ENCODE measurements around the gene ATRIP. TPM values are rescaled to one million over a fixed set of nuclear protein-coding genes. Genes with fewer than 3 reads are reported as not detected.

ATRIP gene
- total and polyA plus RNA-seq, 10 of the 15 experiments (the other 5 are each of a cell fraction or from before 2014, with no cell fraction given), result 1.4 to 16.0 (median 10.1) TPM

GRCh38 chr3:48469046-48469915, 22.7 kb downstream of the ATRIP start:
- ATAC-seq, result no peak
- POLR2A ChIA-PET, result interaction anchor here (0.6 to 10.0 kb wide), 6 partner anchors 13 to 908 kb away, joined by 3 to 91 read pairs (median 4); partner anchors contain the start of genes ATRIP, CCDC51, PFKFB4 and TMA7
- Histone ChIP-seq H3K9me3 (replicated peaks; ENCODE audit: control insufficient read depth, insufficient read depth, low read length) (no peaks in the 10 kb centered on the region), H4K20me1 (ENCODE audit: control insufficient read depth, insufficient read depth) (no peaks in the 10 kb centered on the region), H2AFZ (ENCODE audit: control insufficient read depth, low read depth, low read length) (no peak overlapping the region), H3K36me3 (ENCODE audit: control insufficient read depth in 2 of 2, insufficient read depth in 2 of 2, low read length in 1 of 2) (peaks cover 9 to 12% of the 10 kb centered on the region in 2 experiments; a peak in 3 of 4 replicates), H3K4me2 (ENCODE audit: control insufficient read depth, insufficient read depth) (peak overlapping the region; percentile 100), H3K4me3 (0 out of 2 replicates have a peak overlapping the region, but pooled peaks have one; percentile 34), H3K27ac (ENCODE audit: control insufficient read depth, insufficient read depth) (0 out of 2 replicates have a peak overlapping the region, but pooled peaks have one; percentile 59), H3K27me3 (replicated peaks in 1 of 2; ENCODE audit: control insufficient read depth in 2 of 2, insufficient read depth in 2 of 2, low read length in 1 of 2) (no peaks in the 10 kb centered on the region), H3K9ac (ENCODE audit: control insufficient read depth, insufficient read depth, low read length) (peak overlapping the region; percentile 56; the same call in 1 of the 2 replicates), H3K4me1 (ENCODE audit: control insufficient read depth, insufficient read depth, low read length) (peaks cover 51% of the 10 kb centered on the region), H3K79me2 (ENCODE audit: control insufficient read depth, insufficient read depth, low read length) (peaks cover 68% of the 10 kb centered on the region)
- FAIRE-seq, result no peak
- DNase-seq (ENCODE audit: low read depth, low spot score), result no peak
- in situ Hi-C loops (cut with MboI), result no loop called here
- SMC1A ChIA-PET (ENCODE audit: uncharacterized antibody, unreplicated experiment), result interaction anchor here (0.6 to 4.2 kb wide), 7 partner anchors 33 to 541 kb away, joined by 3 to 22 read pairs (median 4); partner anchors contain the start of gene PFKFB4
- CTCF ChIA-PET, result interaction anchor here (0.6 to 6.1 kb wide), 8 partner anchors 33 to 275 kb away, joined by 3 to 58 read pairs (median 9); no protein-coding TSS in a partner anchor
- no TSS peak for BruUV-seq (replicated peaks)
- RAD21 ChIA-PET (ENCODE audit: unreplicated experiment), result interaction anchor here (0.8 to 1.4 kb wide), 5 partner anchors 33 to 166 kb away, joined by 3 to 6 read pairs (median 4); partner anchors contain the start of genes PFKFB4 and SLC26A6
- 95% methylated on average over 29 of the region's 29 CpGs for WGBS (ENCODE audit: insufficient coverage, insufficient replicate concordance, low lambda C conversion rate, missing lambda C conversion rate)
- intact Hi-C loops (cut with micrococcal nuclease; ENCODE audit: unreplicated experiment), result no loop called here
- TF ChIP-seq TAF1 (IDR thresholded peaks at IDR 0.05; ENCODE audit: borderline replicate concordance, low read depth, low read length), result no peak
- no peak for TF ChIP-seq REST (IDR thresholded peaks at IDR 0.05; ENCODE audit: low read depth, low read length)
- no peak for TF ChIP-seq CEBPB (IDR thresholded peaks at IDR 0.05; ENCODE audit: borderline replicate concordance in 1 of 2, low read depth in 2 of 2, low read length in 2 of 2)
- TF ChIP-seq CHD4 (IDR thresholded peaks at IDR 0.05), result no peak
- no peak for TF ChIP-seq SMAD5 (IDR thresholded peaks at IDR 0.05; ENCODE audit: low read depth)
- TF ChIP-seq RB1 (IDR thresholded peaks at IDR 0.05; ENCODE audit: borderline replicate concordance), result no peak
- no peak for TF ChIP-seq RCOR1 (conservative IDR thresholded peaks at IDR 0.05; ENCODE audit: low read depth, low read length)
- no peak for TF ChIP-seq USF2 (IDR thresholded peaks at IDR 0.05; ENCODE audit: borderline replicate concordance, low read depth, low read length)
- no peak for TF ChIP-seq IKZF1 (conservative IDR thresholded peaks at IDR 0.05)
- TF ChIP-seq USF1 (IDR thresholded peaks at IDR 0.05; ENCODE audit: borderline replicate concordance, extremely low read length, insufficient read depth, low read depth, low read length), result no peak
- no peak for TF ChIP-seq RAD21 (IDR thresholded peaks at IDR 0.05; ENCODE audit: insufficient read depth, low read depth, low read length)
- no peak for TF ChIP-seq TBL1XR1 (IDR thresholded peaks at IDR 0.05; ENCODE audit: low read depth, low read length)
- no peak for TF ChIP-seq ZNF622 (IDR thresholded peaks at IDR 0.05)
- TF ChIP-seq ZNF384 (IDR thresholded peaks at IDR 0.05; ENCODE audit: borderline replicate concordance, low read depth, low read length), result no peak
- TF ChIP-seq POLR2AphosphoS5 (IDR thresholded peaks at IDR 0.05; ENCODE audit: low read length), result peak; percentile 25; the same call in 1 of the 2 replicates
- no peak for TF ChIP-seq BCL11A (IDR thresholded peaks at IDR 0.05; ENCODE audit: low read depth, low read length)
- TF ChIP-seq CHD2 (IDR thresholded peaks at IDR 0.05; ENCODE audit: borderline replicate concordance, low read depth, low read length), result no peak

Data from GM12878 (cell line).